Progenitor cell of endocrine pancreas (in vitro differentiated cells): Measurements from ENCODE around the gene LMO7. TPM values are rescaled to one million over a fixed set of nuclear protein-coding genes. Genes with fewer than 3 reads are reported as not detected.

Source experiments
- DNase-seq: peaks from one replicate; pipeline ENCODE4 v3.0.0; 2021; ENCODE audit warnings: low spot score; ENCODE audit not compliant: unreplicated experiment
- H3K27ac Mint-ChIP-seq: 2 replicates; pipeline ENCODE4 v1.8.0; 2021; ENCODE audit warnings: mild to moderate bottlenecking, moderate library complexity, mixed read lengths
- H3K27me3 Mint-ChIP-seq: 2 replicates; pipeline ENCODE4 v1.8.0; 2021; ENCODE audit warnings: mixed read lengths
- H3K36me3 Mint-ChIP-seq: 2 replicates; pipeline ENCODE4 v1.8.0; 2022; ENCODE audit warnings: mixed read lengths; ENCODE audit not compliant: insufficient read depth
- H3K4me1 Mint-ChIP-seq: 2 replicates; pipeline ENCODE4 v1.8.0; 2021; ENCODE audit warnings: low read depth, mixed read lengths
- H3K4me3 Mint-ChIP-seq: 2 replicates; pipeline ENCODE4 v1.8.0; 2021; ENCODE audit warnings: low read depth, mild to moderate bottlenecking, moderate library complexity, mixed read lengths
- H3K9me3 Mint-ChIP-seq: 2 replicates; pipeline ENCODE4 v1.8.0; 2021; ENCODE audit warnings: low read depth, mixed read lengths
- total RNA-seq: library from RNA; stranded (reverse); gene quantifications from 2 replicates; pipeline ENCODE4 v1.2.1, GENCODE V29; 2021
- TF ChIP-seq, protein P1 (sequence below): fragments of 200-600 bp; sonication (generic); IDR thresholded peaks from one replicate; pipeline ENCODE4 v1.5.0; 2021; ENCODE audit warnings: antibody characterized with exemption, mild to moderate bottlenecking; ENCODE audit not compliant: unreplicated experiment

Gene LMO7
- total RNA-seq, 1 donor from 2014 or later = 15.0 TPM

DNA sequence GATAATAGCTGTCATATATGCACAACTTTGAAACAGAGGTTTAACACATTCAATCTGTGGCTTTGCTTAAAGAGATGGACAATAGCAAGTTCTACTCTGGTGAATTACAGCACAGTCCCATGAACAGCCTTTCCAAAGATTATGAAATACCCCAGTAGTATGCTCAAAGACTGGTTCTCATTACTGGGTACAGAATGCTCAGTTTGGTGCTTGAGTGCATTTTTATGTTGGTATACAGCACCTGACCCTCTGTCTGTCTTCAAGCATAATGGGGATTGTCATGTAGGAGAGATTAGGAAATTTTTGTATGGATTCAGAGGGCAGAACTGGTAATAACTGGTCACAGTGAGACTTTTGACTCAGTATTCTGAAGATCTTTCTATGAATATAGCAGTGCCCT is 7.6 kb downstream of the LMO7 start:
- TF ChIP-seq, protein P1, sequence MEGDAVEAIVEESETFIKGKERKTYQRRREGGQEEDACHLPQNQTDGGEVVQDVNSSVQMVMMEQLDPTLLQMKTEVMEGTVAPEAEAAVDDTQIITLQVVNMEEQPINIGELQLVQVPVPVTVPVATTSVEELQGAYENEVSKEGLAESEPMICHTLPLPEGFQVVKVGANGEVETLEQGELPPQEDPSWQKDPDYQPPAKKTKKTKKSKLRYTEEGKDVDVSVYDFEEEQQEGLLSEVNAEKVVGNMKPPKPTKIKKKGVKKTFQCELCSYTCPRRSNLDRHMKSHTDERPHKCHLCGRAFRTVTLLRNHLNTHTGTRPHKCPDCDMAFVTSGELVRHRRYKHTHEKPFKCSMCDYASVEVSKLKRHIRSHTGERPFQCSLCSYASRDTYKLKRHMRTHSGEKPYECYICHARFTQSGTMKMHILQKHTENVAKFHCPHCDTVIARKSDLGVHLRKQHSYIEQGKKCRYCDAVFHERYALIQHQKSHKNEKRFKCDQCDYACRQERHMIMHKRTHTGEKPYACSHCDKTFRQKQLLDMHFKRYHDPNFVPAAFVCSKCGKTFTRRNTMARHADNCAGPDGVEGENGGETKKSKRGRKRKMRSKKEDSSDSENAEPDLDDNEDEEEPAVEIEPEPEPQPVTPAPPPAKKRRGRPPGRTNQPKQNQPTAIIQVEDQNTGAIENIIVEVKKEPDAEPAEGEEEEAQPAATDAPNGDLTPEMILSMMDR = no peak

DNA sequence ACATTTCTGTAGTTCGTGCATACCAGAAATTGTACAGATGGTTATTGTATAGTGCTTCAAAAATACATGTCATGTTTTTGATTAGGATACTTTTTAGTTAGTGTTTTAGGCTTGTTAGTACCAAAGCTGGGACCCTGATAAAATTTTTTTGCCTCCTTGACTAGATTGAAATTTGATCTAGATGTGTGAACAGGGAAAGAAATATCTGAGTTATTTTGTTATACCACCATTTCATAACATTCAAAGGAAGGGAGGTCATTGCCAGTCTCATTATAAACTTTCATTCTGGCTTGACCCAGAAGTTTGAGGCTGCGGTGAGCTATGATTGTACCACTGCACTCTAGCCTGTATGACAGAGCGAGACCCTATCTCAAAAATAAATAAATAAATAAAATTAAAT is 9.0 kb downstream of the LMO7 start:
- Mint-ChIP-seq H3K27ac (no peak overlapping the region), H3K4me3 (no peak overlapping the region), H3K4me1 (no peaks in the 10 kb centered on the region), H3K9me3 (no peaks in the 10 kb centered on the region), H3K36me3 (no peaks in the 10 kb centered on the region), H3K27me3 (peaks cover 8% of the 10 kb centered on the region)
- TF ChIP-seq, protein P1 = no peak
- DNase-seq = no peak

More for the DNA sequence above, 7.6 kb downstream of the LMO7 start:
- Mint-ChIP-seq H3K9me3 (no peaks in the 10 kb centered on the region), H3K4me3 (no peak overlapping the region), H3K27me3 (peaks cover 21% of the 10 kb centered on the region), H3K27ac (no peak overlapping the region), H3K36me3 (no peaks in the 10 kb centered on the region), H3K4me1 (no peaks in the 10 kb centered on the region)
- DNase-seq = no peak

DNA sequence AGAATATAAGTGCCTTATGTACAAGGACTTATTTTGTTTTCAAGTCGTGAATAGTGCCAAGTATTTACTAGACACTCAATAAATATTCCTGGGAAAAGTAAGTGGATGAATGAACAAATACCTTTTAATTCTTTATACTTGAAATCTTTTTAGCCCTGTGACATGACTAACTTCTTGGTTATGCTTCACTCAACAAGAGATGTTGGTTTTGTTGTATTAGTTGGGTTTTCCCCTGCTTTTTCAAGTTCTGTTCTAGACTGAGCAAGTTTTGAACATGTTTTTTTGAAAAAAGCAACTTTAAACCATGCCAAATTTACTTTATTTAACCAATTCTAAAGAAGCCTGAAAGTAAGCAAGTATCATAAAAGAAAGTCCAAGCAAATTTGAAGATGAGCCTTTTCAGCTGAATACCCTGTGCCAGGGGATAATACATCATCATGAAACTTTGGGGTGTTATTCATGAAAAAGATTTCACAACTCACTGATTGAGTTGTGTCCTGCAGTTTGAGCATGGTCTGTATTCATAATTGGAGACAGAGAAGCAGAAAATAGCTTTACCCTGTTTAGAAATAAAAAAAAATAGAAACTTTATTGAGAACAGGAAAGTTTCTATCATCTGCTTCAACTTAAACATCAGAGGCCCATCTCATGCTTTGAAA is 11.1 kb downstream of the LMO7 start:
- no peaks in the 10 kb centered on the region for H3K27me3 Mint-ChIP-seq
- H3K27ac Mint-ChIP-seq = no peak overlapping the region
- H3K4me1 Mint-ChIP-seq = no peaks in the 10 kb centered on the region
- no peaks in the 10 kb centered on the region for H3K36me3 Mint-ChIP-seq
- TF ChIP-seq, protein P1 = no peak
- H3K4me3 Mint-ChIP-seq = no peak overlapping the region
- no peaks in the 10 kb centered on the region for H3K9me3 Mint-ChIP-seq
- DNase-seq = no peak

DNA sequence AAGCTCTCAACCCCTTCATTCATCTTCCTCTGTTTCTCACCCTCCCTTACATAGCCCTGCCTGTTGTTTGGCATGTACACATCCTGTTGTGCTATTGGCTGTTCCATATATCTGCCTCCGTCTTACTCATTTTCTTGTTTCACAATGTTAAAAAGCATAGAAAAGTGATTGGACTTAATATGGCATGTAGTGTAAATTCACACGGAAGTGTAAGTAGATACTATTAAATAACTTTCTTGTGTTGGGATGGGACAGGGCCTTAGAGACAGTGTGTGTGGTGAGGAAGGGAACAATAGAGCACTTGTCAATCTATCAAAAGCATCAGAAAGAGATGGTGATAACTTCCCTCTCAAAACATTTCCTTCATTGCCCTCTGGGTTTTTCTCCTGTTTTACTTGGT is 12.3 kb downstream of the LMO7 start:
- Mint-ChIP-seq H3K4me1 (no peaks in the 10 kb centered on the region), H3K27me3 (no peaks in the 10 kb centered on the region), H3K36me3 (no peaks in the 10 kb centered on the region), H3K4me3 (no peak overlapping the region), H3K27ac (no peak overlapping the region), H3K9me3 (no peaks in the 10 kb centered on the region)
- TF ChIP-seq, protein P1 = no peak
- DNase-seq = no peak

DNA sequence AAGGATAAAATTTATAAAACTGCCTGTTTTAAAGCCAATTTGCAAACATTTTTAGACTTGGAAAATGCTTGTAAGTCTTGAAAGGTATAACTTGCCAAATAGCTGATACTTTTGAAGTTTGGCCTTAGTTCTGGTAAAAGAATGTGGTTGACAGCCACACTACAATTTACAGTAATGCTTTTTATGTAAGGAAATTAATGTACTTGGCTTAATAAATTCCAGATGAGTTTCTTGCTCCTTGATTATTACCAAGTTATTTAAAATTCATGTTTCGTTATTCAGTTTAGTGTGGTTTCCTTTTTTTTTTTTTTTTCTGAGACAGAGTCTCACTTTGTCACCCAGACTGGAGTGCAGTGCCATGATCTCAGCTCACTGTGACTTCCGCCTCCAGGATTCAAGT is 14.9 kb downstream of the LMO7 start:
- H3K27ac Mint-ChIP-seq = no peak overlapping the region
- no peak overlapping the region for H3K4me3 Mint-ChIP-seq
- TF ChIP-seq, protein P1 = no peak
- no peaks in the 10 kb centered on the region for H3K36me3 Mint-ChIP-seq
- H3K27me3 Mint-ChIP-seq = no peaks in the 10 kb centered on the region
- H3K9me3 Mint-ChIP-seq = no peaks in the 10 kb centered on the region
- no peaks in the 10 kb centered on the region for H3K4me1 Mint-ChIP-seq
- DNase-seq = no peak
